AG04450 (cell line): ENCODE results near the gene TMEM117. TPM values are rescaled to one million over a fixed set of nuclear protein-coding genes. Genes with fewer than 3 reads are reported as not detected.

ENCODE experiments used
- CTCF ChIA-PET: fragments of 300-600, 350-600 bp; formaldehyde crosslinking; extraction: SDS; loops from one replicate; lab custom pipeline; 2022; ENCODE audit warnings: antibody characterized with exemption, inconsistent platforms; lab: Charles Lee
- POLR2A ChIA-PET: fragments of 350-600 bp; formaldehyde crosslinking; extraction: SDS; loops from one replicate; lab custom pipeline; 2021; ENCODE audit warnings: antibody characterized with exemption, inconsistent platforms; lab: Yijun Ruan, JAX
- DNase-seq: peaks from one replicate; pipeline ENCODE4 v3.0.0-alpha.2; 2011; ENCODE audit warnings: low read depth, low spot score
- H3K27ac ChIP-seq: one replicate; pipeline ENCODE4 v1.5.1; 2012; ENCODE audit warnings: low read depth, low read length, control low read depth
- H3K27me3 ChIP-seq: one replicate; pipeline ENCODE4 v1.6.0; 2012; ENCODE audit warnings: low read length; ENCODE audit not compliant: control insufficient read depth, insufficient read depth
- H3K4me3 ChIP-seq: 2 replicates; pipeline ENCODE4 v1.5.1; 2011; ENCODE audit warnings: mild to moderate bottlenecking, low read depth, low read length, control low read depth
- H3K9me3 ChIP-seq: 2 replicates; pipeline ENCODE4 v1.5.1; 2012; ENCODE audit warnings: low read length; ENCODE audit not compliant: control insufficient read depth, insufficient read depth
- CTCF ChIP-seq: IDR thresholded peaks from 2 replicates; pipeline ENCODE4 v1.5.1; 2011; ENCODE audit warnings: low read depth, low read length, control low read depth, inconsistent platforms
- polyA plus RNA-seq: library from polyadenylated mRNA; depleted of rRNA; stranded (reverse); fragments of >200 nt; gene quantifications from 2 replicates; pipeline ENCODE4 v1.2.3, GENCODE V29; 2011

The TMEM117 gene
- polyA plus RNA-seq, 1 experiment = 11.3 TPM

GRCh38 chr12:44389038-44389437 lies 553.2 kb downstream of the TMEM117 start:
- H3K27me3 ChIP-seq = no peaks in the 10 kb centered on the region
- no peaks in the 10 kb centered on the region for H3K9me3 ChIP-seq
- CTCF ChIA-PET = no interaction called here
- no peak overlapping the region for H3K4me3 ChIP-seq
- no peak for DNase-seq
- POLR2A ChIA-PET = no interaction called here
- TF ChIP-seq CTCF = no peak
- H3K27ac ChIP-seq = no peak overlapping the region

DNA sequence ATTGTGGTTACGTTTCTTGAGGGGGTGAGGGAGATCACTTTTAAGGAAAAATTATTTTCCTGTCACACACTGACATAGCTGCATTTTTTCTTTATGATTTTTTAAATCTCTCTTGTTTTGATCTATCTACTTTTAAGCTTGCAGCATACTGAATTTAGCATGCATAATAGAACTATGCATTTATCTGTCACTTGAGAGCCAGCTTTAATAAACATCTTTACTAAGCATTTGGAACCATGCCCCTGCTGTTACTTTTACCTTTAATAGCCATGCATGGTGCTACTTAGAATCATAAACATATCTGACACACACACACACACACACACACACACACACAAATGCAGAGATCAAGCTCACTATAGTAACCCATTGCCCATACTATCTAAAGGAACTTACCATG lies 554.0 kb downstream of the TMEM117 start:
- DNase-seq = no peak
- CTCF ChIA-PET = no interaction called here
- H3K4me3 ChIP-seq = no peak overlapping the region
- no peaks in the 10 kb centered on the region for H3K27me3 ChIP-seq
- no peak overlapping the region for H3K27ac ChIP-seq
- POLR2A ChIA-PET = no interaction called here
- no peaks in the 10 kb centered on the region for H3K9me3 ChIP-seq
- no peak for TF ChIP-seq CTCF

DNA sequence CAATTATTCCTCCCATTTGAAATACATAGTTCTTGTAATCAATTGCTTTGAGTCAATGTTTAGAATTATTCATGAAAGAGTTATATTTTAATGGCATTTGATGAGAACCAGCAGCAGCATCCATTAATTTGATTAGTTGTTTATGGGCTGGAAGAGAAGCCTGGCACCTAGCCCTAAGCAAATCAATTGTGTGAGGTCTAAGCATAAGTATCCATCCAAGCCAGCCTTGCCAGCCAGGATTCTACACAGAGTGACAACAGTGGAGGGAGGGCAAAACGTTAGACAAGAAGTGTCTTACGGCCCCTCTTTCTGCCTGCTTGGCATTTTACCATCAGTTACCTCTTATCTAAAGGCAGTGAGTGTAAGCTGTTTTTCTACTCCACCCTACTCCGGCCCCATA lies 561.8 kb downstream of the TMEM117 start:
- no peak for DNase-seq
- Histone ChIP-seq H3K27ac (no peak overlapping the region), H3K4me3 (no peak overlapping the region), H3K27me3 (peaks cover 3% of the 10 kb centered on the region), H3K9me3 (no peaks in the 10 kb centered on the region)
- TF ChIP-seq CTCF = no peak
- POLR2A ChIA-PET = no interaction called here
- CTCF ChIA-PET = no interaction called here

- no peaks in the 10 kb centered on the region for H3K9me3 ChIP-seq
- no peak overlapping the region for H3K27ac ChIP-seq
- ChIA-PET POLR2A (no interaction called here), CTCF (no interaction called here)
- TF ChIP-seq CTCF = no peak
- no peak overlapping the region for H3K4me3 ChIP-seq
- DNase-seq = no peak
- peaks cover 3% of the 10 kb centered on the region for H3K27me3 ChIP-seq
Measured at GRCh38 chr12:44403185-44403584, 567.3 kb downstream of the TMEM117 start.

GRCh38 chr12:44405297-44405696 lies 569.4 kb downstream of the TMEM117 start:
- Histone ChIP-seq H3K27me3 (no peaks in the 10 kb centered on the region), H3K4me3 (no peak overlapping the region), H3K9me3 (no peaks in the 10 kb centered on the region), H3K27ac (no peak overlapping the region)
- ChIA-PET CTCF (no interaction called here), POLR2A (no interaction called here)
- DNase-seq = no peak
- TF ChIP-seq CTCF = no peak
